ENCODE data around the gene ASH1L.

Gene ASH1L

DNA sequence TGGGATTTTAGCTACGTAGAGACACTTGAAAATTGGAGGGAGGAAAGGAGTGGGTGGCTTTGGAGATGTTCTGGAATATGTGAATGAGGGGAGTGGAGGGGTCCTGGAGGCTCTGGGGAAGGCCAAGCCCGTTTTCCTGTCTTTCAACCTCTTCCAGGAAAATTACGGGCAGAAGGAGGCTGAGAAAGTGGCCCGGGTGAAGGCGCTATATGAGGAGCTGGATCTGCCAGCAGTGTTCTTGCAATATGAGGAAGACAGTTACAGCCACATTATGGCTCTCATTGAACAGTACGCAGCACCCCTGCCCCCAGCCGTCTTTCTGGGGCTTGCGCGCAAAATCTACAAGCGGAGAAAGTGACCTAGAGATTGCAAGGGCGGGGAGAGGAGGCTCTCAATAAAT lies 242.4 kb downstream of the ASH1L start:
- ChIA-PET CTCF (interaction anchor here (0.7 to 10.7 kb wide), 6 partner anchors 17 to 235 kb away, joined by 3 to 150 read pairs (median 4); partner anchors contain the start of gene KRTCAP2), POLR2A (interaction anchor here (0.6 kb wide), 1 partner anchor 52 kb away, joined by 3 read pairs; no protein-coding TSS in a partner anchor)
- TF ChIP-seq, protein P1, sequence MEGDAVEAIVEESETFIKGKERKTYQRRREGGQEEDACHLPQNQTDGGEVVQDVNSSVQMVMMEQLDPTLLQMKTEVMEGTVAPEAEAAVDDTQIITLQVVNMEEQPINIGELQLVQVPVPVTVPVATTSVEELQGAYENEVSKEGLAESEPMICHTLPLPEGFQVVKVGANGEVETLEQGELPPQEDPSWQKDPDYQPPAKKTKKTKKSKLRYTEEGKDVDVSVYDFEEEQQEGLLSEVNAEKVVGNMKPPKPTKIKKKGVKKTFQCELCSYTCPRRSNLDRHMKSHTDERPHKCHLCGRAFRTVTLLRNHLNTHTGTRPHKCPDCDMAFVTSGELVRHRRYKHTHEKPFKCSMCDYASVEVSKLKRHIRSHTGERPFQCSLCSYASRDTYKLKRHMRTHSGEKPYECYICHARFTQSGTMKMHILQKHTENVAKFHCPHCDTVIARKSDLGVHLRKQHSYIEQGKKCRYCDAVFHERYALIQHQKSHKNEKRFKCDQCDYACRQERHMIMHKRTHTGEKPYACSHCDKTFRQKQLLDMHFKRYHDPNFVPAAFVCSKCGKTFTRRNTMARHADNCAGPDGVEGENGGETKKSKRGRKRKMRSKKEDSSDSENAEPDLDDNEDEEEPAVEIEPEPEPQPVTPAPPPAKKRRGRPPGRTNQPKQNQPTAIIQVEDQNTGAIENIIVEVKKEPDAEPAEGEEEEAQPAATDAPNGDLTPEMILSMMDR (IDR thresholded peaks at IDR 0.05; ENCODE audit: control extremely low read depth, extremely low read depth, low read depth, missing control alignments), result no peak

DNA sequence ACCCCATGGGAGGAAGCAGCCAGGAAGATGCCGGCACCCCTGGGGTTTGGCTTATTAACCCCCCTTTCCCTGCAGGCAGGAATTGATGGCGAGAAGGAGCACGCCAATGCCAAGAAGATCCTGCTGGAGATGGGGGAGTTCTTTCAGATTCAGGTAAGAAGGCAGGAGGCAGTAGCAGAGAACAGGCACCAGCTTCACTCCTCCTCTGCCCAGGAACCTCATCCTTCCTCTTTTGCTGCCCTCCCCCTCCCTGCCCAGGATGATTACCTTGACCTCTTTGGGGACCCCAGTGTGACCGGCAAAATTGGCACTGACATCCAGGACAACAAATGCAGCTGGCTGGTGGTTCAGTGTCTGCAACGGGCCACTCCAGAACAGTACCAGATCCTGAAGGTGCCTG lies 243.1 kb downstream of the ASH1L start:
- POLR2A ChIA-PET, result no interaction called here
- TF ChIP-seq, protein P1 (IDR thresholded peaks at IDR 0.05; ENCODE audit: control extremely low read depth, extremely low read depth, low read depth, missing control alignments), result no peak
- no peak for DNase-seq (ENCODE audit: extremely low spot score)
- CTCF ChIA-PET, result interaction anchor here (1.0 to 10.7 kb wide), 2 partner anchors 70 to 85 kb away, joined by 3 to 150 read pairs; no protein-coding TSS in a partner anchor

More for the DNA sequence above, 242.4 kb downstream of the ASH1L start:
- no peak for DNase-seq (ENCODE audit: extremely low spot score)

DNA sequence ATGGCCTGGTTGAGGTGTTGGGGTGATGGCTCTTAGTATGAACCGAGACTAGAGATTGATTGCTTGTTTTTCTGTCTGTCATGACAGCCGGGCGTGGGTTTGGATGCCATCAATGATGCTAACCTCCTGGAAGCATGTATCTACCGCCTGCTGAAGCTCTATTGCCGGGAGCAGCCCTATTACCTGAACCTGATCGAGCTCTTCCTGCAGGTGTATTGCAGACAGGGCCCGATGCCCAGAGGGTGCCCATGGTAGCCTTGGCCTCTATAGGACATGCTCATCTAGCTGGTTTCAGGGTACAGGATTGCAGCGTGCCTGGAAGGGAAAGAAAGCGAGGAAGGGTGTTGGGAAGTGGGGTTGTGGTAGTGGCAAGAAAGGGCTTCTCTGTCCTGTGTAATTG lies 244.5 kb downstream of the ASH1L start:
- DNase-seq (ENCODE audit: extremely low spot score), result no peak
- ChIA-PET POLR2A (interaction anchor here (0.6 to 1.3 kb wide), 2 partner anchors 10 to 346 kb away, joined by 3 to 4 read pairs; partner anchors contain the start of gene FDPS), CTCF (interaction anchor here (0.7 to 2.5 kb wide), 4 partner anchors 42 to 67 kb away, joined by 3 to 23 read pairs (median 5); partner anchors contain the start of gene ENTREP3)
- TF ChIP-seq, protein P1 (IDR thresholded peaks at IDR 0.05; ENCODE audit: control extremely low read depth, extremely low read depth, low read depth, missing control alignments), result no peak

GRCh38 chr1:155316922-155317321 lies 245.7 kb downstream of the ASH1L start:
- POLR2A ChIA-PET, result interaction anchor here (1.3 kb wide), 1 partner anchor 9 kb away, joined by 3 read pairs; the partner anchor contains the start of gene FDPS
- CTCF ChIA-PET, result interaction anchor here (1.3 to 2.5 kb wide), 3 partner anchors 16 to 66 kb away, joined by 3 to 23 read pairs (median 6); no protein-coding TSS in a partner anchor
- TF ChIP-seq, protein P1 (IDR thresholded peaks at IDR 0.05; ENCODE audit: control extremely low read depth, extremely low read depth, low read depth, missing control alignments), result no peak
- DNase-seq (ENCODE audit: extremely low spot score), result no peak

- ChIA-PET POLR2A (interaction anchor here (0.7 kb wide), 2 partner anchors 330 to 454 kb away, joined by 3 to 8 read pairs; partner anchors contain the start of gene FLAD1), CTCF (interaction anchor here (1.1 to 3.6 kb wide), 4 partner anchors 10 to 63 kb away, joined by 3 to 20 read pairs (median 9); partner anchors contain the start of gene CLK2)
- TF ChIP-seq, protein P1 (IDR thresholded peaks at IDR 0.05; ENCODE audit: control extremely low read depth, extremely low read depth, low read depth, missing control alignments), result no peak
- DNase-seq (ENCODE audit: extremely low spot score), result no peak
Observed at GRCh38 chr1:155313261-155313660, 249.3 kb downstream of the ASH1L start.

DNA sequence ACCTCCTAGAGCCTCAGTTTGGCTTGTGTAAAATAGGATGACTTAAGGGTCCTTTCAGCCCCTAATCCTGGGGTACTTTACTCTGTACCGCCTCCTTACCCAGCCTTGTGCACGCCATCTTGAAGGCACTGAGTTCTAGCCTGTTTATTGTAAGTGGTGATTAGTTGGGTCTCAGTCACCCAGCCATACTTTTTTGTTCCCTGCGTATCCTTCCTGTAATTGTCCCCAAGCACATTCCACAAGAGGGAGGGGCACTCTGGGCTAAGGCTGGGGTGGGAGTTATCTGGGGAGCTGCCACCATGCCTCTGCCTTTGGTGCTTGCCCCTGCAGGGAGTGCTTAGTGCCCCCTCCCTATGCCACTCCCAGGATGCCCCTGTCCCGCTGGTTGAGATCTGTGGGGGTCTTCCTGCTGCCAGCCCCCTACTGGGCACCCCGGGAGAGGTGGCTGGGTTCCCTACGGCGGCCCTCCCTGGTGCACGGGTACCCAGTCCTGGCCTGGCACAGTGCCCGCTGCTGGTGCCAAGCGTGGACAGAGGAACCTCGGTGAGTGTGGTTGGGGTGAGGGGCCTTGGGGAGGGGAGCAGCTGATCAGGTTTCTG lies 253.1 kb downstream of the ASH1L start:
- no peak for DNase-seq (ENCODE audit: extremely low spot score)
- ChIA-PET POLR2A (no interaction called here), CTCF (interaction anchor here (2.0 to 3.6 kb wide), 2 partner anchors 12 to 59 kb away, joined by 8 to 20 read pairs; no protein-coding TSS in a partner anchor)
- TF ChIP-seq, protein P1 (IDR thresholded peaks at IDR 0.05; ENCODE audit: control extremely low read depth, extremely low read depth, low read depth, missing control alignments), result no peak
